PC-9 (cell line): ENCODE results near the gene CHML. TPM values are rescaled to one million over a fixed set of nuclear protein-coding genes. Genes with fewer than 3 reads are reported as not detected.

Experiments used
- BruUV-seq: library from RNA; stranded (reverse); fragments of 400-500 nt; replicated peaks from 2 replicates; lab custom pipeline; 2021; lab: Mats Ljungman, UMichigan
- CTCF ChIA-PET: fragments of 300-600 bp; sonication (Branson Sonifier 250); formaldehyde crosslinking; loops from one replicate; lab custom pipeline; 2022; ENCODE audit warnings: antibody characterized with exemption; lab: Charles Lee
- POLR2A ChIA-PET: fragments of 300-600 bp; sonication (Branson Sonifier 250); formaldehyde crosslinking; loops from one replicate; lab custom pipeline; 2022; ENCODE audit warnings: antibody characterized with exemption; ENCODE audit not compliant: unreplicated experiment; lab: Charles Lee
- DNase-seq, 2 experiments: peaks; one replicate each; pipeline versions ENCODE4 v3.0.0 to v3.0.0-alpha.2; 2015 to 2022; ENCODE audit warnings: mixed read lengths in 1 of 2
- H2AFZ ChIP-seq: fragments of 200-600 bp; sonication (generic); 2 replicates; pipeline ENCODE4 v1.8.1; 2017; ENCODE audit warnings: antibody characterized with exemption
- H3F3A ChIP-seq: fragments of 200-600 bp; sonication (generic); 2 replicates; pipeline ENCODE4 v1.8.1; 2017; ENCODE audit warnings: antibody characterized with exemption, mild to moderate bottlenecking, low read depth; ENCODE audit not compliant: insufficient read depth
- H3K27ac ChIP-seq: fragments of 200-600 bp; sonication (generic); 2 replicates; pipeline ENCODE4 v1.6.1; 2016; ENCODE audit warnings: mixed run types
- H3K27me3 ChIP-seq: fragments of 200-600 bp; sonication (generic); 2 replicates; pipeline ENCODE4 v1.6.1; 2016; ENCODE audit warnings: low read depth, mixed run types; ENCODE audit not compliant: insufficient read depth
- H3K36me3 ChIP-seq: fragments of 200-600 bp; sonication (generic); 2 replicates; pipeline ENCODE4 v1.6.1; 2016; ENCODE audit warnings: low read depth, mixed run types
- H3K4me1 ChIP-seq: fragments of 200-600 bp; sonication (generic); replicated peaks from 2 replicates; pipeline ENCODE4 v1.6.1; 2016; ENCODE audit warnings: mixed run types; ENCODE audit not compliant: insufficient read depth
- H3K4me2 ChIP-seq: fragments of 200-600 bp; sonication (generic); 2 replicates; pipeline ENCODE4 v1.6.1; 2017; ENCODE audit warnings: mixed run types
- H3K4me3 ChIP-seq: fragments of 200-600 bp; sonication (generic); 2 replicates; pipeline ENCODE4 v1.6.1; 2016; ENCODE audit warnings: mixed run types
- H3K79me2 ChIP-seq: fragments of 200-600 bp; sonication (generic); 2 replicates; pipeline ENCODE4 v1.6.1; 2017; ENCODE audit warnings: low read depth, mixed run types
- H3K9me2 ChIP-seq: fragments of 200-600 bp; sonication (generic); 2 replicates; pipeline ENCODE4 v1.8.1; 2017; ENCODE audit warnings: mild to moderate bottlenecking; ENCODE audit not compliant: insufficient read depth
- H3K9me3 ChIP-seq: fragments of 200-600 bp; sonication (generic); 2 replicates; pipeline ENCODE4 v1.8.1; 2016; ENCODE audit warnings: low read depth; ENCODE audit not compliant: insufficient read depth
- H4K20me1 ChIP-seq: fragments of 200-600 bp; sonication (generic); 2 replicates; pipeline ENCODE4 v1.8.1; 2017; ENCODE audit not compliant: insufficient read depth
- CTCF ChIP-seq: fragments of 200-600 bp; sonication (generic); conservative IDR thresholded peaks from 2 replicates; pipeline ENCODE4 v1.6.1; 2017; ENCODE audit warnings: mixed run types, antibody characterized with exemption, mild to moderate bottlenecking, moderate library complexity
- EZH2 ChIP-seq: fragments of 200-600 bp; sonication (generic); IDR thresholded peaks from 2 replicates; pipeline ENCODE4 v1.8.0; 2017; ENCODE audit warnings: antibody characterized with exemption, low read depth
- intact Hi-C: fragments of 100-400 bp; cut with micrococcal nuclease; formaldehyde crosslinking; loops from one replicate; pipeline ENCODE4 v1.10.0; 2022; ENCODE audit not compliant: unreplicated experiment
- total RNA-seq: library from RNA; stranded (reverse); gene quantifications from 2 replicates; pipeline ENCODE4 v1.2.3, GENCODE V29; 2021

The CHML gene
- total RNA-seq, 1 experiment from 2014 or later = 47.8 TPM

GRCh38 chr1:241590719-241591118 lies 49.5 kb downstream of the CHML start:
- no peaks in the 10 kb centered on the region for H3K9me2 ChIP-seq
- H3K4me3 ChIP-seq = no peak overlapping the region
- peaks cover 13% of the 10 kb centered on the region for H3K36me3 ChIP-seq
- peaks cover 36% of the 10 kb centered on the region for H3K4me1 ChIP-seq
- no peak overlapping the region for H2AFZ ChIP-seq
- no peaks in the 10 kb centered on the region for H3K27me3 ChIP-seq
- no peaks in the 10 kb centered on the region for H4K20me1 ChIP-seq
- H3K27ac ChIP-seq = peak overlapping the region; percentile 78
- no peak for DNase-seq
- H3K4me2 ChIP-seq = peak overlapping the region; percentile 23
- peaks cover 30% of the 10 kb centered on the region for H3F3A ChIP-seq
- ChIA-PET POLR2A (interaction anchor here (0.6 to 0.7 kb wide), 2 partner anchors 9 to 14 kb away, joined by 4 to 8 read pairs; no protein-coding TSS in a partner anchor), CTCF (no interaction called here)
- intact Hi-C loops = loop anchor here (1.0 to 5.0 kb wide), 4 partner anchors 20 to 417 kb away; partner anchors contain the start of gene KMO
- no peaks in the 10 kb centered on the region for H3K9me3 ChIP-seq
- TF ChIP-seq CTCF (no peak), EZH2 (no peak)
- no peaks in the 10 kb centered on the region for H3K79me2 ChIP-seq
- BruUV-seq = no TSS peak

Other genes starting within 250 kb of the CHML start
- 56.1 and 88.3 TPM in 2 replicates for gene FH, start 120.6 kb downstream of the CHML start, total RNA-seq
- 0.07 TPM in 1 of 2 replicates, not detected in the other for gene KMO, start 108.0 kb downstream of the CHML start, total RNA-seq
- 53.2 and 62.7 TPM in 2 replicates for gene OPN3, start within 50 bp of the CHML start, total RNA-seq
- gene WDR64, start 11.9 kb upstream of the CHML start, total RNA-seq = not detected in 2 replicates
- 28.6 and 32.1 TPM in 2 replicates for gene EXO1, start 207.8 kb upstream of the CHML start, total RNA-seq